ENCODE measurements around the gene FAM107B. TPM values are rescaled to one million over a fixed set of nuclear protein-coding genes. Genes with fewer than 3 reads are reported as not detected.

FAM107B gene
- total and polyA plus RNA-seq, 2 of the 4 experiments (the other 2 are of a cell fraction), result 26.4 to 27.1 TPM

GRCh38 chr10:14798636-14799035, 23.9 kb upstream of the FAM107B start:
- in situ Hi-C loops (cut with MboI; ENCODE audit: low sequenced_read_pairs), result no loop called here
- Histone ChIP-seq H4K8ac (ENCODE audit: low read depth in 2 of 2, low read length in 2 of 2) (no peak overlapping the region), H3K4me3 (ENCODE audit: insufficient read depth, low read depth, low read length) (no peak overlapping the region), H2BK20ac (ENCODE audit: low read depth, low read length) (no peak overlapping the region), H2BK15ac (ENCODE audit: low read depth, low read length) (no peak overlapping the region), H3K4ac (ENCODE audit: low read depth, low read length) (no peak overlapping the region), H3K23ac (ENCODE audit: low read depth, low read length) (no peak overlapping the region), H3K4me2 (ENCODE audit: low read depth, low read length) (no peak overlapping the region), H3K36me3 (ENCODE audit: control insufficient read depth, insufficient read depth, low read length) (no peaks in the 10 kb centered on the region), H4K91ac (ENCODE audit: insufficient read depth, low read depth, low read length) (no peak overlapping the region), H3K9me1 (ENCODE audit: insufficient read depth, low read length) (no peaks in the 10 kb centered on the region), H3K56ac (ENCODE audit: extremely low read depth, insufficient read depth, low read length) (no peak overlapping the region), H2AK5ac (ENCODE audit: low read depth, low read length) (no peak overlapping the region), H2AK9ac (replicated peaks; ENCODE audit: low read depth, low read length, poor library complexity) (no peak overlapping the region), H3K27me3 (ENCODE audit: control insufficient read depth, insufficient read depth, low read length) (peaks cover 18% of the 10 kb centered on the region), H3K27ac (ENCODE audit: insufficient read depth, low read length) (no peak overlapping the region), H3K14ac (replicated peaks; ENCODE audit: low read depth, low read length) (no peak overlapping the region), H4K20me1 (ENCODE audit: insufficient read depth, low read length) (no peaks in the 10 kb centered on the region), H2BK120ac (ENCODE audit: low read depth, low read length) (no peak overlapping the region), H3K9ac (ENCODE audit: low read depth, low read length) (no peak overlapping the region), H3K18ac (ENCODE audit: low read depth, low read length) (no peak overlapping the region), H3K79me1 (ENCODE audit: low read depth in 1 of 2, low read length in 2 of 2) (no peaks in the 10 kb centered on the region), H3K9me3 (ENCODE audit: control insufficient read depth, insufficient read depth, low read length) (no peaks in the 10 kb centered on the region), H2AFZ (replicated peaks; ENCODE audit: low read length, poor library complexity) (no peak overlapping the region), H3K4me1 (ENCODE audit: control insufficient read depth, insufficient read depth, low read length) (no peaks in the 10 kb centered on the region), H2BK5ac (ENCODE audit: low read depth, low read length, poor library complexity, severe bottlenecking) (no peak overlapping the region), H4K5ac (ENCODE audit: low read depth, low read length) (no peak overlapping the region)
- no TSS peak for BruUV-seq (replicated peaks)
- ATAC-seq (ENCODE audit: low read depth) (no peak), DNase-seq (no peak)
- CTCF ChIA-PET, result no interaction called here
- intact Hi-C loops (cut with micrococcal nuclease), result no loop called here
- TF ChIP-seq MAZ (IDR thresholded peaks at IDR 0.05; ENCODE audit: borderline replicate concordance, low read depth, low read length) (no peak), RFX5 (IDR thresholded peaks at IDR 0.05; ENCODE audit: low read depth, low read length) (no peak), MXI1 (IDR thresholded peaks at IDR 0.05; ENCODE audit: borderline replicate concordance, low read depth, low read length) (no peak), POLR2A (IDR thresholded peaks at IDR 0.05; ENCODE audit: low read depth, low read length) (no peak), BHLHE40 (IDR thresholded peaks at IDR 0.05; ENCODE audit: low read depth, low read length) (no peak), USF2 (IDR thresholded peaks at IDR 0.05; ENCODE audit: low read depth, low read length) (no peak), CHD1 (IDR thresholded peaks at IDR 0.05; ENCODE audit: low read depth, low read length) (no peak), FOS (IDR thresholded peaks at IDR 0.05; ENCODE audit: low read depth, low read length) (no peak), SMC3 (IDR thresholded peaks at IDR 0.05; ENCODE audit: low read depth, low read length) (no peak), MAFK (IDR thresholded peaks at IDR 0.05; ENCODE audit: low read depth, low read length) (no peak), RCOR1 (IDR thresholded peaks at IDR 0.05; ENCODE audit: insufficient replicate concordance, low read length) (no peak), ELK1 (IDR thresholded peaks at IDR 0.05; ENCODE audit: borderline replicate concordance, low read depth, low read length) (no peak), CEBPB (IDR thresholded peaks at IDR 0.05; ENCODE audit: low read depth, low read length) (no peak), NFE2L2 (IDR thresholded peaks at IDR 0.05; ENCODE audit: low read depth, low read length) (no peak), RAD21 (IDR thresholded peaks at IDR 0.05; ENCODE audit: low read length) (no peak)
- WGBS, 2 experiments (ENCODE audit: extremely low coverage in 2 of 2, insufficient read length in 1 of 2), result no CpG with 5 or more reads among the region's 5 CpGs
- POLR2A ChIA-PET (ENCODE audit: unreplicated experiment), result no interaction called here
- dilution Hi-C loops (cut with HindIII; ENCODE audit: low sequenced_read_pairs, unreplicated experiment), result no loop called here

All from IMR-90 (cell line).